Tibial nerve (tissue), 4 donors: ENCODE data around the gene LAMB1. TPM values are rescaled to one million over a fixed set of nuclear protein-coding genes. Genes with fewer than 3 reads are reported as not detected.

Experiments used
- DNase-seq, 2 donors: peaks; one replicate each; pipeline ENCODE4 v3.0.0-alpha.2; 2019; ENCODE audit warnings: low spot score in 2 of 2
- H3K27ac ChIP-seq, 4 donors: fragments of 200-600 bp; sonication (generic) in 3 of 4; one replicate each; pipeline ENCODE4 v1.5.1; 2017 to 2019; ENCODE audit warnings: mild to moderate bottlenecking in 1 of 4
- H3K27me3 ChIP-seq, 2 donors: fragments of 200-600 bp; sonication (generic) in 1 of 2; one replicate each; pipeline versions ENCODE4 v1.5.1 to v1.6.0; 2017 to 2019
- H3K36me3 ChIP-seq, 3 donors: fragments of 200-600 bp; sonication (generic); one replicate each; pipeline ENCODE4 v1.5.1; 2018 to 2019
- H3K4me1 ChIP-seq, 4 donors: fragments of 200-600 bp; sonication (generic) in 3 of 4; one replicate each; pipeline ENCODE4 v1.5.1; 2017 to 2019
- H3K4me3 ChIP-seq, 4 donors: fragments of 200-600 bp; sonication (generic) in 3 of 4; one replicate each; pipeline ENCODE4 v1.5.1; 2017 to 2019; ENCODE audit warnings: mild to moderate bottlenecking in 1 of 4, moderate library complexity in 1 of 4
- H3K9me3 ChIP-seq, 4 donors: fragments of 200-600 bp; sonication (generic) in 3 of 4; one replicate each; pipeline ENCODE4 v1.5.1; 2017 to 2019
- CTCF ChIP-seq, 5 experiments: fragments of 200-600 bp in 3 of 5; fragments of 450-650 bp in 2 of 5; sonication (generic) in 3 of 5; IDR thresholded peaks; one replicate each; pipeline ENCODE4 v1.5.1; 2016 to 2019; ENCODE audit warnings: antibody characterized with exemption in 5 of 5, mild to moderate bottlenecking in 3 of 5, moderate library complexity in 2 of 5
- EP300 ChIP-seq, 2 donors: sonication (generic); formaldehyde crosslinking; IDR thresholded peaks; one replicate each; pipeline ENCODE4 v1.6.1; 2017; ENCODE audit warnings: antibody characterized with exemption in 2 of 2, mild to moderate bottlenecking in 1 of 2
- POLR2A ChIP-seq, 2 donors: fragments of 450-650 bp; IDR thresholded peaks; one replicate each; pipeline ENCODE4 v1.6.1; 2017; ENCODE audit warnings: antibody characterized with exemption in 2 of 2, mild to moderate bottlenecking in 2 of 2, moderate library complexity in 2 of 2
- WGBS, 2 donors: methylation state at CpG; one replicate each; pipeline ENCODE4 v1.1.5; 2018; 5-methylcytosine and 5-hydroxymethylcytosine counted together
- total RNA-seq, 4 donors: library from RNA; depleted of rRNA; stranded (reverse); fragments of >200 nt; gene quantifications; one replicate each; pipeline ENCODE4 v1.1.0, GENCODE V29; 2016

LAMB1 gene
- total RNA-seq, 4 donors from 2014 or later, result 232 to 563 (median 357) TPM

- no peaks in the 10 kb centered on the region for H3K9me3 ChIP-seq
- no peaks in the 10 kb centered on the region for H3K27me3 ChIP-seq
- peak in 1 of 2 donors; percentile 35 for DNase-seq
- H3K4me1 ChIP-seq, result peaks cover 0 to 39% (median 15%) of the 10 kb centered on the region in 4 donors
- WGBS, 2 donors, result 52 to 54% methylated on average over 13 of the region's 13 CpGs
- no peak overlapping the region for H3K4me3 ChIP-seq
- peak overlapping the region in 3 of 4 donors; percentile 50 to 91 (median 88) for H3K27ac ChIP-seq
- TF ChIP-seq CTCF (IDR thresholded peaks at IDR 0.05) (no peak), EP300 (IDR thresholded peaks at IDR 0.05) (no peak)
- H3K36me3 ChIP-seq, result no peaks in the 10 kb centered on the region
These were observed 1.5 kb upstream of the LAMB1 start for GRCh38 chr7:108004220-108005142.

- H3K4me1 ChIP-seq, result peaks cover 0 to 47% (median 19%) of the 10 kb centered on the region in 4 donors
- H3K27me3 ChIP-seq, result no peaks in the 10 kb centered on the region
- 57 to 64% methylated on average over 15 of the region's 15 CpGs for WGBS, 2 donors
- H3K36me3 ChIP-seq, result no peaks in the 10 kb centered on the region
- peak overlapping the region; percentile 84 to 91 (median 88) for H3K27ac ChIP-seq
- DNase-seq, result no peak
- TF ChIP-seq EP300 (IDR thresholded peaks at IDR 0.05) (no peak), POLR2A (IDR thresholded peaks at IDR 0.05) (no peak), CTCF (IDR thresholded peaks at IDR 0.05) (no peak)
- no peaks in the 10 kb centered on the region for H3K9me3 ChIP-seq
- peak overlapping the region; percentile 62 to 90 (median 82) for H3K4me3 ChIP-seq
These were observed 606 bp upstream of the LAMB1 start for GRCh38 chr7:108003599-108003935.

GRCh38 chr7:108001764-108002725 lies 916 bp downstream of the LAMB1 start:
- no peaks in the 10 kb centered on the region for H3K9me3 ChIP-seq
- no peaks in the 10 kb centered on the region for H3K27me3 ChIP-seq
- peak overlapping the region; percentile 84 to 91 (median 88) for H3K27ac ChIP-seq
- peak overlapping the region; percentile 62 to 90 (median 82) for H3K4me3 ChIP-seq
- TF ChIP-seq CTCF (IDR thresholded peaks at IDR 0.05) (no peak), POLR2A (IDR thresholded peaks at IDR 0.05) (peak in 1 of 2 donors; percentile 48), EP300 (IDR thresholded peaks at IDR 0.05) (peak in 1 of 2 donors; percentile 72)
- peaks cover 0 to 12% (median 0%) of the 10 kb centered on the region in 3 donors for H3K36me3 ChIP-seq
- 1 to 2% methylated on average over 32 to 59 of the region's 75 CpGs for WGBS, 2 donors
- DNase-seq, result no peak
- H3K4me1 ChIP-seq, result peaks cover 0 to 60% (median 20%) of the 10 kb centered on the region in 4 donors

GRCh38 chr7:108000875-108001763 lies 1.8 kb downstream of the LAMB1 start:
- DNase-seq, result no peak
- TF ChIP-seq EP300 (IDR thresholded peaks at IDR 0.05), result peak in 1 of 2 donors; percentile 42
- no peak for TF ChIP-seq POLR2A (IDR thresholded peaks at IDR 0.05)
- peak overlapping the region; percentile 62 to 90 (median 82) for H3K4me3 ChIP-seq
- H3K4me1 ChIP-seq, result peaks cover 0 to 69% (median 24%) of the 10 kb centered on the region in 4 donors
- no peaks in the 10 kb centered on the region for H3K27me3 ChIP-seq
- H3K9me3 ChIP-seq, result no peaks in the 10 kb centered on the region
- H3K27ac ChIP-seq, result peak overlapping the region; percentile 84 to 91 (median 88)
- H3K36me3 ChIP-seq, result peaks cover 0 to 13% (median 0%) of the 10 kb centered on the region in 3 donors
- WGBS, 2 donors, result 12 to 15% methylated on average over 27 to 36 of the region's 37 CpGs
